ENCODE measurements around the gene PGBD2. TPM values are rescaled to one million over a fixed set of nuclear protein-coding genes. Genes with fewer than 3 reads are reported as not detected.
"Not testable (repeated sequence)": the region's sequence is repeated elsewhere in the genome, so short reads cannot be mapped to it uniquely, and the experiment has no call there.

PGBD2 gene
- total RNA-seq, 4 donors from 2014 or later: 5.2 to 12.4 (median 9.7) TPM

DNA sequence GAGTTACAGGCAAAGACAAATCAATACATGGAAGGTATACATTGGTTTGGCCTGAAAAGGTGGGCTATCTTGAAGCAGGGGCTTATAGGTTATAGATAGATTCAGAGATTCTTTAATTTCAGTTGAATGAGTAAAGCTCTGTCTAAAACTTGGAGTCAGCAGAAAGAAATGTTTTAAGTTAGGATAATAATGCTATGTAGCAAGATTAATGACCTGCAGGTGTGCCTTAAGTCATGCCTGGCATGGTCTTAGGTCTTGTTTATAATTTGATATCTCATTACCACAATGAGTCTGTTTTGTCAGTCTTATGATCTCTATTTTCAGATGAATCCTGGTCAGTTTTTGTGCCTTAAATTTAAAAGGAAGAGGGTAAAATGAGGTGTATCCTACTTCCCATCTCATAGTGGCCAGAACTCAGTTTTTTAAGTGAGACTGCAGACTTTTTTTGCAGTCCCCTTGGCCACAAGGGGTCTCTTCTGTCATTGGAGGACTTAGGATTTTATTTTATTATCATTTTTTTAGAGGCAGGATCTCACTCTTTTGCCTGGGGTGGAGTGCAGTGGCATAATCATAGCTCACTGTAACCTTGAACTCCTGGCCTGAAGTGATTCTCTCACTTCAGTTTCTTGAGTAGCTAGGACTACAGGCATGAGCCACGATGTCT, 21.3 kb upstream of the PGBD2 start:
- in situ Hi-C loops (cut with MboI; ENCODE audit: low pct_ligation_motif_present in 1 of 4, low pct_unique_long_range_greater_than_20kb in 1 of 4, low sequenced_read_pairs in 3 of 4) (no loop called here), intact Hi-C loops (cut with DNase I; ENCODE audit: low total_unique reads) (no loop called here)
- no peaks in the 10 kb centered on the region for H3K4me1 ChIP-seq
- no peaks in the 10 kb centered on the region for H3K27me3 ChIP-seq
- DNase-seq: no peak
- TF ChIP-seq POLR2AphosphoS5 (IDR thresholded peaks at IDR 0.05): no peak
- H3K9me3 ChIP-seq: no peaks in the 10 kb centered on the region
- WGBS, 2 donors (ENCODE audit: low coverage in 1 of 2): 38 to 52% methylated on average over 1 of the region's 1 CpG
- H3K36me3 ChIP-seq: no peaks in the 10 kb centered on the region
- H3K27ac ChIP-seq: no peak overlapping the region
- H3K4me3 ChIP-seq: no peak overlapping the region

DNA sequence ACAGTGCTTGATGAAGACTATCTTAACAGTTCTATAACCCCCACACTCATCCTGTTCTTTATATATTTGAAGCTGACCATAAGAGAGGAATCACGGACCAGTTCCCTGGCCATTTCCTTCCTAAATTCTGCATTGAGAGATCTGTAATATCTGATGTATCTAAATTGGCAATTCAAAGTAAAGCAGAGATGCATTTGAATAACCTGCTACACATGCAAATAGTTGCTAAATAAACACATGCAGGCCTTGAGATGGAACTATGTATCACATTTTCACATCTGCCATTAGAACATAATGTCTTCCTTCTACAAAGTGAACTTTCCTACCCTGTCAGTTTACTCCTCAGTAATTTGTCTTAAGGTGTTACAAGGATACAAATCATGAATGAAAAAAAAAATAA, 20.4 kb upstream of the PGBD2 start:
- 77 to 78% methylated on average over 1 of the region's 1 CpG for WGBS, 2 donors (ENCODE audit: low coverage in 1 of 2)
- H3K27me3 ChIP-seq: no peaks in the 10 kb centered on the region
- in situ Hi-C loops (cut with MboI; ENCODE audit: low pct_ligation_motif_present in 1 of 4, low pct_unique_long_range_greater_than_20kb in 1 of 4, low sequenced_read_pairs in 3 of 4): no loop called here
- DNase-seq: no peak
- no peak overlapping the region for H3K4me3 ChIP-seq
- no peak overlapping the region for H3K27ac ChIP-seq
- intact Hi-C loops (cut with DNase I; ENCODE audit: low total_unique reads): no loop called here
- H3K4me1 ChIP-seq: no peaks in the 10 kb centered on the region
- TF ChIP-seq, protein P1, sequence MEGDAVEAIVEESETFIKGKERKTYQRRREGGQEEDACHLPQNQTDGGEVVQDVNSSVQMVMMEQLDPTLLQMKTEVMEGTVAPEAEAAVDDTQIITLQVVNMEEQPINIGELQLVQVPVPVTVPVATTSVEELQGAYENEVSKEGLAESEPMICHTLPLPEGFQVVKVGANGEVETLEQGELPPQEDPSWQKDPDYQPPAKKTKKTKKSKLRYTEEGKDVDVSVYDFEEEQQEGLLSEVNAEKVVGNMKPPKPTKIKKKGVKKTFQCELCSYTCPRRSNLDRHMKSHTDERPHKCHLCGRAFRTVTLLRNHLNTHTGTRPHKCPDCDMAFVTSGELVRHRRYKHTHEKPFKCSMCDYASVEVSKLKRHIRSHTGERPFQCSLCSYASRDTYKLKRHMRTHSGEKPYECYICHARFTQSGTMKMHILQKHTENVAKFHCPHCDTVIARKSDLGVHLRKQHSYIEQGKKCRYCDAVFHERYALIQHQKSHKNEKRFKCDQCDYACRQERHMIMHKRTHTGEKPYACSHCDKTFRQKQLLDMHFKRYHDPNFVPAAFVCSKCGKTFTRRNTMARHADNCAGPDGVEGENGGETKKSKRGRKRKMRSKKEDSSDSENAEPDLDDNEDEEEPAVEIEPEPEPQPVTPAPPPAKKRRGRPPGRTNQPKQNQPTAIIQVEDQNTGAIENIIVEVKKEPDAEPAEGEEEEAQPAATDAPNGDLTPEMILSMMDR (IDR thresholded peaks at IDR 0.05): no peak
- no peak for TF ChIP-seq EP300 (IDR thresholded peaks at IDR 0.05; ENCODE audit: low read depth)
- TF ChIP-seq POLR2AphosphoS5 (IDR thresholded peaks at IDR 0.05): no peak
- TF ChIP-seq POLR2A (IDR thresholded peaks at IDR 0.05): no peak
- no peaks in the 10 kb centered on the region for H3K36me3 ChIP-seq
- H3K9me3 ChIP-seq: no peaks in the 10 kb centered on the region

DNA sequence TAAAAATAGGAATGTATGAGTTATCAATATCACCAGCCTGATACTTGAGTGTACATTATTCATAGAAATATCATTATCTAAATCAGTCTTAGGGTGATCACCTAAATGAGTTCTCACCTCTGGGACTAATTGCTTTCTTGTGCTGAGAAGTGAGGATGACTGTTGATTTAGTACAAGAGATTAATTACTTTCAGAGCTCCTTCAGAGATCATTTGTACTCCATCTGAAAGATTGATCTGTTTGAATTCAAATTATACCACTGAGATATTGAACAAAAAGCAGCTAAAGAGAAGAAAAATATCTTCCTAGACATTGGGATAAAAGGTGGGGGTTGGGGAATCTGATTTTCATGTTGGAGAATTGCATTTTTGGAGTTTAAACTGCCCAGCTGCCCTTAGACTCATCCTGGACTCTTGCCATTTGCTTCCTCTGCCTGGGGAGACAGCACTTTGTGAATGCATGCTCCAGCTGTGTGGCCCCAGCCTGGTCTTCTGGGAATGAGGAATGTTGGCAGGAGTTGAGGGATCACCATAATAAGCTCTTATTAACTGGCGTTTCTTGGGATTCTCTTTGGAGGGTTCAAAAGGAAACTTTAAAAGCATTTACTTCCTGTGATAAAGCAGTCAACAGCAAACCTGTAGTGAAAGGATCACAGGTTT, 19.7 kb upstream of the PGBD2 start:
- intact Hi-C loops (cut with DNase I; ENCODE audit: low total_unique reads): no loop called here
- Histone ChIP-seq H3K27ac (no peak overlapping the region), H3K36me3 (no peaks in the 10 kb centered on the region), H3K27me3 (no peaks in the 10 kb centered on the region), H3K4me1 (no peaks in the 10 kb centered on the region), H3K4me3 (no peak overlapping the region), H3K9me3 (no peaks in the 10 kb centered on the region)
- in situ Hi-C loops (cut with MboI; ENCODE audit: low pct_ligation_motif_present in 1 of 4, low pct_unique_long_range_greater_than_20kb in 1 of 4, low sequenced_read_pairs in 3 of 4): no loop called here
- 16% methylated on average over 1 of the region's 1 CpG; no CpG with 5 or more reads in 1 of the 2 donors for WGBS, 2 donors (ENCODE audit: low coverage in 1 of 2)
- no peak for TF ChIP-seq POLR2AphosphoS5 (IDR thresholded peaks at IDR 0.05)
- TF ChIP-seq, protein P1 (IDR thresholded peaks at IDR 0.05): no peak
- no peak for TF ChIP-seq POLR2A (IDR thresholded peaks at IDR 0.05)
- TF ChIP-seq EP300 (IDR thresholded peaks at IDR 0.05; ENCODE audit: low read depth): no peak
- no peak for DNase-seq

DNA sequence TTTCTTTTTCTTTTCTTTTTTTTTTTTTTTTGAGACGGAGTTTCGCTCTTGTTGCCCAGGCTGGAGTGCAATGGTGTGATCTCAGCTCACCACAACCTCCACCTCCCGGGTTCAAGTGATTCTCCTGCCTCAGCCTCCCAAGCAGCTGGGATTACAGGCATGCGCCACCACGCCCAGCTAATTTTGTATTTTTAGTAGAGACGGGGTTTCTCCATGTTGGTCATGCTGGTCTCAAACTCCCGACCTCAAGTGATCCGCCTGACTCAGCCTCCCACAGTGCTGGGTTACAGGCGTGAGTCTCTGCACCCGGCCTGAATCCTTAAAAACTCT, 16.2 kb upstream of the PGBD2 start:
- WGBS, 2 donors (ENCODE audit: low coverage in 1 of 2): 89% methylated on average over 10 of the region's 10 CpGs; no CpG with 5 or more reads in 1 of the 2 donors
- H3K36me3 ChIP-seq; H3K27me3 ChIP-seq; H3K9me3 ChIP-seq; DNase-seq; in situ Hi-C loops (cut with MboI; ENCODE audit: low pct_ligation_motif_present in 1 of 4, low pct_unique_long_range_greater_than_20kb in 1 of 4, low sequenced_read_pairs in 3 of 4); H3K4me3 ChIP-seq; H3K27ac ChIP-seq; intact Hi-C loops (cut with DNase I; ENCODE audit: low total_unique reads); H3K4me1 ChIP-seq: not testable (repeated sequence)

DNA sequence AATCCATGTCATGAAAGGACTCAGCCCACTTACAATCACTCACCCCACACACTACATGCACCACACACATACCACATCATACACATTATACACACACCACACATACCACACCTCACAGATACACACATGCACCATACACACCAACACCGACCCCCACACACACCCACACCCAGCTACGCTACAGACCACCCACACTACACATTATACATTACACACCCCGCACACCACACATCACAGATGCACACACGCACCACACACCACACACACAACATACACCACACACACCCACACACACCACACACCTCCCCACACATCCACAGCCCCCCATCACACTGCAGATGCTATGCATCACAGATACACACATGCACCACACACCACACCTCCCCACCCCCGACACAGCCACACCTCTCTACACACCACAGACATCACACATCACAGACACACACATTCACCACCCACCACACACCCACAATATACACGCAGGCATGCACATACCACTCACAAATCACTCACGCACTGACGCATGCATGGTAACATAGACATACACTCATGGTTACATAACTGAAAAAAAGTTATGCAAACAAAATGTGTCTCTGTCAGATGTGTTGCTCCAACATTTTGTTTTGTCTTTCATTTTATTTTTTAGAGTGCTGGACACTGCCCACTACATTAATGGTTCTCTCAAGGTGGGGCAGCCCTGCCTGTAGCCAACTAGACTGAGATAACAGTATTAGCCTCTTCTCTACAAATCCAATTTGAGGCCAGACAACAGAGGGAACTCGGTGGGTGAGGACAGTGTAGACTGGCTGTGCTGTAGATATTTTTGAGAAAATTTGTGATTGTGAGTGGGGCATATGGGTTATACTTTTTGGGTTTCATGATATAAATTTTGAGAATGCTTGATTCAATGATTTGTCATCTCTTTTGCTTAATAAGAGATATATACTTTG, 15.2 kb upstream of the PGBD2 start:
- TF ChIP-seq EP300 (IDR thresholded peaks at IDR 0.05; ENCODE audit: low read depth) (no peak), POLR2AphosphoS5 (IDR thresholded peaks at IDR 0.05) (no peak), POLR2A (IDR thresholded peaks at IDR 0.05) (no peak)
- TF ChIP-seq, protein P1 (IDR thresholded peaks at IDR 0.05): no peak
- Histone ChIP-seq H3K36me3 (no peaks in the 10 kb centered on the region), H3K9me3 (no peaks in the 10 kb centered on the region), H3K27ac (no peak overlapping the region), H3K27me3 (peaks cover 11% of the 10 kb centered on the region), H3K4me3 (no peak overlapping the region), H3K4me1 (no peaks in the 10 kb centered on the region)
- intact Hi-C loops (cut with DNase I; ENCODE audit: low total_unique reads) (no loop called here), in situ Hi-C loops (cut with MboI; ENCODE audit: low pct_ligation_motif_present in 1 of 4, low pct_unique_long_range_greater_than_20kb in 1 of 4, low sequenced_read_pairs in 3 of 4) (no loop called here)
- 88 to 91% methylated on average over 4 to 9 of the region's 9 CpGs for WGBS, 2 donors (ENCODE audit: low coverage in 1 of 2)
- DNase-seq: no peak
